OCI-LY3 (cell line): Measurements from ENCODE around the gene RELN.

Experiments
- CTCF ChIP-seq: fragments of 200-600, 300-600 bp; sonication (generic); IDR thresholded peaks from 2 replicates; pipeline ENCODE4 v1.5.1; 2014; ENCODE audit warnings: antibody characterized with exemption, low read length, low read depth
- EZH2phosphoT487 ChIP-seq: fragments of 200-600 bp; shearing (Covaris generic); IDR thresholded peaks from 2 replicates; pipeline ENCODE4 v1.6.1; 2018; ENCODE audit warnings: antibody characterized with exemption, mixed run types, low read depth

GRCh38 chr7:103644319-103644718, 345.1 kb downstream of the RELN start:
- TF ChIP-seq CTCF: no peak
- TF ChIP-seq EZH2phosphoT487: no peak
